Posterior vena cava (tissue), 2 donors: ENCODE measurements around the gene SCAMP2. TPM values are rescaled to one million over a fixed set of nuclear protein-coding genes. Genes with fewer than 3 reads are reported as not detected.
"Not testable (repeated sequence)": the region's sequence is repeated elsewhere in the genome, so short reads cannot be mapped to it uniquely, and the experiment has no call there.

Source experiments
- DNase-seq: peaks from one replicate; pipeline ENCODE4 v3.0.0-alpha.2; 2020; ENCODE audit warnings: low spot score
- intact Hi-C, 2 donors: fragments of 100-400 bp; cut with DNase I; formaldehyde crosslinking; loops; one replicate each; pipeline versions ENCODE4 v1.14.1 to v1.14.2; 2022 to 2023
- long read RNA-seq, 2 donors: library from polyadenylated mRNA; unstranded; transcript quantifications; one replicate each; pipeline ENCODE4 v2.0.0, GENCODE V29; 2020 to 2021
- total RNA-seq, 2 donors: library from RNA; stranded (reverse); fragmentation: NEBNext Ultra II Directional; extraction: Animal tissue kit (Norgen Biotek cat#: 25700); gene quantifications; one replicate each; pipeline ENCODE4 v1.2.1, GENCODE V29; 2021
- donor health status: DM: yes; HTN: yes; CAD: no.
- donor health status: DM: yes; HTN: yes; CAD: no.

The SCAMP2 gene
- total RNA-seq = 10 to 100 TPM; 65.1 to 65.6 TPM
- long read RNA-seq, donor 1, transcript SCAMP2-201 (9 exons, 2,453 nt) = major isoform, 30 of 38 reads
- long read RNA-seq, donor 1, partial matches to known transcripts = 3 of 38 reads
- long read RNA-seq, donor 1, other reads (novel, unspliced or antisense) = 4 of 38 reads
- long read RNA-seq, donor 2, transcript SCAMP2-201 (9 exons, 2,453 nt) = major isoform, 118 of 144 reads
- long read RNA-seq, donor 2, transcript SCAMP2-211 (6 exons, 867 nt) = minor isoform, 5 of 144 reads
- long read RNA-seq, donor 2, partial matches to known transcripts = 11 of 144 reads
- long read RNA-seq, donor 2, other reads (novel, unspliced or antisense) = 9 of 144 reads

- intact Hi-C loops = no loop called here
- peak; percentile 98 for DNase-seq
Measured at GRCh38 chr15:74873036-74873755, at the start of gene SCAMP2. Gene SCAMP2, minus strand, starts transcription at chr15:74873365. Its CDS starts 110 bp downstream, at chr15:74873255.

- peak; percentile 32 for DNase-seq
- intact Hi-C loops = no loop called here
Measured at GRCh38 chr15:74920456-74920855, 47.3 kb upstream of the SCAMP2 start.

- intact Hi-C loops = no loop called here
- peak; percentile 7 for DNase-seq
Measured at GRCh38 chr15:74917676-74918075, 44.5 kb upstream of the SCAMP2 start.

GRCh38 chr15:74913799-74914198 lies 40.6 kb upstream of the SCAMP2 start:
- intact Hi-C loops = not testable (repeated sequence)
- DNase-seq = peak; percentile 8

- no peak for DNase-seq
- intact Hi-C loops = no loop called here
Measured at GRCh38 chr15:74913041-74913440, 39.9 kb upstream of the SCAMP2 start.

GRCh38 chr15:74908635-74909034 lies 35.5 kb upstream of the SCAMP2 start:
- no peak for DNase-seq
- intact Hi-C loops = no loop called here

- intact Hi-C loops = no loop called here
Measured at GRCh38 chr15:74907163-74907870, 34.2 kb upstream of the SCAMP2 start.

GRCh38 chr15:74906450-74907162 lies 33.4 kb upstream of the SCAMP2 start, which contains the start of gene FAM219B:
Gene FAM219B, minus strand, starts transcription at chr15:74906851. Its CDS starts 51 bp downstream, at chr15:74906800.
- intact Hi-C loops = no loop called here
- DNase-seq = peak; percentile 98

More at GRCh38 chr15:74907163-74907870, 34.2 kb upstream of the SCAMP2 start:
- no peak for DNase-seq

GRCh38 chr15:74906067-74906449 lies 32.9 kb upstream of the SCAMP2 start:
- DNase-seq = peak; percentile 83
- intact Hi-C loops = no loop called here

- no peak for DNase-seq
- intact Hi-C loops = no loop called here
Measured at GRCh38 chr15:74904190-74904805, 31.1 kb upstream of the SCAMP2 start.

- intact Hi-C loops = no loop called here
- no peak for DNase-seq
Measured at GRCh38 chr15:74903676-74904075, 30.5 kb upstream of the SCAMP2 start.

- no peak for DNase-seq
- intact Hi-C loops = no loop called here
Measured at GRCh38 chr15:74902295-74903075, 29.3 kb upstream of the SCAMP2 start.

GRCh38 chr15:74901612-74902063 lies 28.5 kb upstream of the SCAMP2 start:
- DNase-seq = no peak
- intact Hi-C loops = no loop called here

- no peak for DNase-seq
- intact Hi-C loops = loop anchor here in 1 of 2 donors (5.0 kb wide), 1 partner anchor 50 kb away; no protein-coding TSS in a partner anchor
Measured at GRCh38 chr15:74897300-74897701, 24.1 kb upstream of the SCAMP2 start.

- DNase-seq = no peak
- intact Hi-C loops = loop anchor here in 1 of 2 donors (5.0 kb wide), 1 partner anchor 49 kb away; no protein-coding TSS in a partner anchor
Measured at GRCh38 chr15:74896316-74896715, 23.2 kb upstream of the SCAMP2 start.

- intact Hi-C loops = loop anchor here in 1 of 2 donors (5.0 kb wide), 1 partner anchor 49 kb away; no protein-coding TSS in a partner anchor
Measured at GRCh38 chr15:74895830-74896229, 22.7 kb upstream of the SCAMP2 start.

GRCh38 chr15:74894383-74894782 lies 21.2 kb upstream of the SCAMP2 start:
- DNase-seq, intact Hi-C loops: not testable (repeated sequence)

More at GRCh38 chr15:74895830-74896229, 22.7 kb upstream of the SCAMP2 start:
- DNase-seq = no peak

- DNase-seq = no peak
- intact Hi-C loops = no loop called here
Measured at GRCh38 chr15:74893627-74894026, 20.5 kb upstream of the SCAMP2 start.
